Kidney tubule cell (primary cell): Measurements from ENCODE around the gene ARHGAP28.

Experiments used
- DNase-seq: peaks from one replicate; pipeline ENCODE4 v3.0.0-alpha.2; 2018; ENCODE audit warnings: low spot score

The ARHGAP28 gene

DNA sequence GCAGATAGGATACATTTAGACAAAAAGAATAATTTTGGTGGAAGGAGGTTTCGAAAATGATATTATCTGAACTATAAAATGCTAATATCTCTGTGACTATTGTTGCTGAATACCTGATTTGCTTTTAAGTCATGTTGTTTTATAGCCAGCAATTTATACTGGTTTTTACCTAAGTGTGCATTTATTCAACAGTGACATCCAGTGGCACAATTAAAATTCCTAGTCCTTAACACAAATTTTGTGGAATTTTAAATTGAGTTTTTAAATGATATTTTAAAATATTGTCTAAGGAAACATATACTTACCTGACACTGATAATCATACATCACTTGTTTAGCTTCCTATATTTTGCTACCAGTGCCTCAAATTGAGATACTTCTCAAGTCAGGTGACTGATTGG lies 144.8 kb downstream of the ARHGAP28 start:
- DNase-seq, result no peak

DNA sequence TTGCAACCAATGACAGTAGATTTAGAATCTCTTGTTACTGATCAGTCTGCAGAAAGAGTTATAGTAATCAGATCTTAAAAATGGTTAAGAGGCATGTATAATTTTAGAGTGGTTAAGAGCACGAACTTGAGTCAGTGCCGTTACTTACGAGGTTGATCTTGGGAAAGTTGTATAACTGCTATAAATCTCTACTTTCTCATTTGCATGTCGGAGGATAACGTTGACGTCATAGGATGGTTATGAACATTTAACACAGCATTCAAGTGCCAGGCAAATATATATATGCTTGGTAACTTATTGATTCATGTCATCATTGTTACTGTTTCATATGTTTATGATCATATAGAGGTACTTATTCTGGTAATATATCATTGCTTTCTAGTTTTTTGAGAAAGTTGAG lies 146.2 kb downstream of the ARHGAP28 start:
- DNase-seq, result no peak

DNA sequence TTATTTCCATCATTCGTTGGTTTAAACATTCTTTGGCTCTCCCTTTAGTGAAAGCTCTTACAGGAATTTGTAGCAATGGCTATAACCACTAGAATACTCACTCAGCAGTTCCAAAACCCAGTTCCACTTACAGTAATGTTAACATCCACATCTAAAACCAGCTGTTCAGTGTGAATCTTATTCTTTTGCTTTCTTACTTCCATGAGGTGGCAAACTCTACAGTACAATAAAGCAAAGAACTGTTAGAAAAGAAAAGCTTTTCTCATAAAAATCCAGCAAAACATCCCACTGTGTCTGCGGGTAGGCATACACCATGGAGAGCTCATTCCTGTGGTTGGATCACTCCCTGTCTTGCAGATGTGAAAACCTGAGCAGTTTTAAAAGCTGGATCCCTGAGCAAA lies 147.1 kb downstream of the ARHGAP28 start:
- DNase-seq, result no peak

DNA sequence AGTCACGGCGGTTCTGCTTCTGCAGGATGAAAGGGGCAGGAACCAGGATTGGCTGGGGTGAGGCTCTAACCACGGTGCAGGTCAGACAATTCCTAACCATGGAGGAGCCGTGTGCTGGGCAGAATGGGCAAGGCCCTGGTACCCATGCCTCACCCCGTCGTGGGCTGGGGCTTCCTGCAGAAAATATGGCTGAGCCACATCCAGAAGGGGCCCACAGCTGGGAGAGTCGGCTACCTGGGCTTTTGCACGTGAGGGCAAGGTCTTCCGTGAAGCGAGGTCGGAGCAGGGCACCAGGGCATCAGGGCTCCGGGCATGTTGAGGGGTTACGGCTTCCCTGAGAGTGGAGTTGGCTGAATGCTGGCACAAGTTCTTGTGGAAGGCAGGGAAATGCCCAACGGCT lies 147.8 kb downstream of the ARHGAP28 start:
- DNase-seq, result no peak

DNA sequence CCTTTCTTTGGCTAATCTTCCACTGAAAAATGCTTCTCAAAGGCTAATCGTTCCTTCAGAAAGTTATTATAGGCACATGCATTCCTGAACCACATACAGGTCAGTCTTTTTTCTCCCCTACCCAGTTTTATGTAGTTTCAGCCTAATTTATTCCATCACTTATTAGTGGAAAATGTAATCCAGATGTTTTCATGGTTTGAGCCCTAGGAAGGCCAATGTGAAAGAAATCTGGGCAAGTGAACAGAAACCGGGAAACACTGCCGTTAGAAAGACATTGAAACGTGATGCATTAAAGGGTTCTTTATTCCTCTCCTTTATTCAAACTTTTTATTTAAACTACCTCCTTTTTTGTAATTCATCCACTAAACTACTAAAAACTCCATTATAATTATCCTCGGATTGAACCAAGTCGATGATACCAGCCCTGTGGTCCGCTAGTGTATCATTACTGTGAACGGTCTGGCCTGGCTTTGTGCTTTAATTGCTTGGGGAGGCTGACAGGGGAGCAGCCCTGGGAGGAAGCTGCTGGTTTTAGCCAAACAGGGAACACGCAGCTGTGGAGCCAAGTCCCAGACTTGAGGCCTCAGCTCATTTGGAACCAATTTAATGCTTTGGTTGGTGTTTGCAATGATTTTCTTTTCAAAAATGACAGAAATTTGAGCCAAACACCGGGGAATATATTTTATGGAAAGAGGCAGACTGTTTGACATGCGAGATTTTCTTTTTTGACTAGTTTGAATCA lies 149.2 kb downstream of the ARHGAP28 start:
- no peak for DNase-seq

DNA sequence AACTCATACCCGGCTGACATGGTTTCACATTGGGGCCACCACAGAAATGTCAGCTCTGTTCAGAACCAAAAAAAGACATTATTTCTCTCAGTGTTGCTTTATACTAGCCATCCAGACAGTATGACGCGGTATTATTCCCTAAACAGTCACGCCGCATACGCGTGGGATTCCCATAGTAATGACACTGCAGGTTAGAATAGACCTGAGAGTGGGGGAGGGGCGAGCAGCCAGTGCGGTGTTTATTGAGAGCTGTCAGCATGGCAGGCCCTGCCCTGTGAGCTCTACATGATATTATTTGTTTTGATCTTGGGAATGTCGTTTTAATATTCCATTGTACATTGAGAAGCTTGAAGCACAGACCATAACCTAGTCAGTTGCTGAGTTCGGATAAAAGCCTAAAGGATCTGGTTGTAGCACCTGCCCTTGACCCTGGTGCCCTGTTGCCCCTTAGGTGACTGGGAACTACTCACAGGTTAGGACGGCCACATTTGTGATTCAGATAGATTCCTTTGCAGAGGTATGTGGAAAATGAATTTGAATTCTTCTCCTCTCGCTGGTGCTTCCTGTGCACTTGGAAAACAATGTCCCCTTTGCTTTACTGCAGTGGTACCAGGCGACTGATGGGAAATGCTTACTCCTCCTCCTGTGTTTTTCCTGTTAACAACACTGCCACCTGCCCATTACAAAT lies 150.1 kb downstream of the ARHGAP28 start:
- no peak for DNase-seq

DNA sequence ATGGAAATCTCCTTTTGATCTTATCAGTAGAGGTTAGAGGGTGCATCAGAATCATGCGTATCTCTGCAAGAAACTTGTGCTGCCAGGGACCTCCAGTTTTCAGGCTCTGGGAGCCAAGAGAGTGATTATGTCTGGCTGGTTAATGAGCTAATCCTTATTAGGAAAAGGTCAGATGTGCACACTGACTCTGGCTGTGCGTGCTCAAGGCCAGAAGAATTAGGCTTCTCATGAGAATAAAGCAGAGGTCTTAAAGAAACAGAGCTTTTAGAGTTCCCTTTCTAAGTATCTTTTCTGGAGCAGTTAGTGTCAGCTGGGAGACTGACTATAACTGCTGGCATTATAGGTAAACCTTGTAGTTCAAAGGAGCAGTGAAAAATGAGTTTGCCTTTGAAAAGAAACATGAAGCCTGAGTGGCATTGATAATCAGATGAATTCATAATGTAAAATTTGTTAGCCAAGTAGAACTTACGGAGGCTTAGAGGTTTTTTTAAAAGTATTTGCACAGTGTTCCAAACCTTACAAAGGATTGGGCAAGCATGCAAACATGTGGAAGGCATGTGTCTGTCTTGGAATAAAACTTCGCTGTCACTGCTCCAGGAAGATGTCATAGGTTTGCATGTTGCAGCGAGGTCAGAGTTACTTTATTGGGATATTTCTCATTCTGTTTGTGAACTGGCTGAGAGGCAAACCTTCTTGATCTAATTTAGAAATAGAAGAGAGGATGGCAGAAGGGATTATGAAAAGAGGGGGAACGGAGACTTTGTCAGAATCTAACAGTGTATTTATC lies 151.7 kb downstream of the ARHGAP28 start:
- DNase-seq, result no peak

DNA sequence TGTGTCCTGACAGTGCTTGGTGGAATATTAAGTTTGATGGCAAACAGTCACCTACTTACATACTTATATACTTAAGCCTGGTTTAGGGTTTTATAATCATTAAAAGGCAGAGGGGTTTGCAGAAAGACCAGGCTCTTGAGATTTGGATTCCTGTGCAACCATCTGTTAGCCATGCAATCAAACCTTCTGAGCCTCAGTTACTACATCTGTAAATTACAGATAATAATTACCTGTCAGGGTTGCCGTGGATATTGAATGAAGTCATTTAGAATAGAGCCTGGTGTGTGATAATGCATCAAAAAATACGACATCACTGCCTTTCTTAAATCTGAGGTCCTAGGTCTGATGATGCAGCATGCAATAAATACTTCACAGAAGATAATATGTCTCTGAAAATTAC lies 152.9 kb downstream of the ARHGAP28 start:
- no peak for DNase-seq

DNA sequence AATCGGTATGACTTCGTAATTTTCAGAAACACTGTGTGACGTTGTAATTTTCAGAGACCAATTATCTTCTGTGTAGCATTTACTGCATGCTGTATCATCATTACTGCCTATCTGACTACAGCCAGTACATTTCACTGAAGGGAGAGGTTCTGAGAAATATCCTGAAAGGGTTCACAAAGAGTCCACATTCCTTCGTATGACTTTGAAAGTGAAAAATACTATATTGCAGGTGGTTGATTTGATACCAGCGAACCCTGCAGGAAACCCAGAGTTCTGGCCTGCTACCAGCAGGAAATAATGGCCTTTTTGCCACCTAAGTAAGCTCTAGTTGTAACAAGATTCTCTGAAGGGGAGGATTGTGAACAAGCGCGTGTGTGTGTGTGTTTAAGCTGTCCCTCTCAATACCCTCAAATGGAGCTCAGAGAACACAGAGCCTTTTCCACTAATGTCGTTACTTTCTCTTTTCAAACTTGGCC lies 155.5 kb downstream of the ARHGAP28 start:
- no peak for DNase-seq

DNA sequence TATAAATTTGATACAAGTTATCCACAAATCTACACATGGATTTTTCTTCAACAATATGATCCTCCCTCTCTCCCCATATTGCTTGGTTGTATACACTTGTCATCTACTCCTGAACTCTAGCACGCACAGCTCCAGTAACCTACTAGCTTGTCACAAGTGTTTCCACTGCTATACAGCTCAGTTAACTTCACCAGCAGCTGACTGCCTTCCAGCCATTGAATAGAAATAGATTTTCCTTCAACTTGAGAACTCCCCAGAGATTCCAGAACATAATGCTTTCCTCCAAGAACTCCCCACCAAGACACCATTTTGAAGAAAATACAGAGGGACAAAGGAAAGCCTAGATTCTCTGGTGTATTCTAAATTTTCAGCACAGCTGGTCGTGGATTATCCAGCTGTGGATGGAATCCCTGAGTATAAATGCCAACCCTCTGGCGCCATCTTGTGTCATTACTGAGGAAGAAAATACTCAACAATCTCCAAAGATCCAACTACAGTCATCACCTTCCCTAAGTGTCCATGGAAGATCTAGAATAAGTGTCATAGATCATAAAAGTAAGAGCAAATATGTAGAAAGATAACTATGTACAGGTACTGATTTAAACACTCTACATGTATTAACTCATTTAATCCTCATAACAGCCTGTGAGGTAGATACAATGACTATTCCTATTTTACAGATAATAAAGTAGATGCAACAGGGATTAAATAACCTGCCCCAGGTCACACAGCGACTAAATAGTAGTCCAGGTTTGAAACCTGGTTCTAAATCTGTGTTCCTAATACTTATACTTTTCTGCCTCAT lies 156.7 kb downstream of the ARHGAP28 start:
- peak; percentile 57 for DNase-seq

DNA sequence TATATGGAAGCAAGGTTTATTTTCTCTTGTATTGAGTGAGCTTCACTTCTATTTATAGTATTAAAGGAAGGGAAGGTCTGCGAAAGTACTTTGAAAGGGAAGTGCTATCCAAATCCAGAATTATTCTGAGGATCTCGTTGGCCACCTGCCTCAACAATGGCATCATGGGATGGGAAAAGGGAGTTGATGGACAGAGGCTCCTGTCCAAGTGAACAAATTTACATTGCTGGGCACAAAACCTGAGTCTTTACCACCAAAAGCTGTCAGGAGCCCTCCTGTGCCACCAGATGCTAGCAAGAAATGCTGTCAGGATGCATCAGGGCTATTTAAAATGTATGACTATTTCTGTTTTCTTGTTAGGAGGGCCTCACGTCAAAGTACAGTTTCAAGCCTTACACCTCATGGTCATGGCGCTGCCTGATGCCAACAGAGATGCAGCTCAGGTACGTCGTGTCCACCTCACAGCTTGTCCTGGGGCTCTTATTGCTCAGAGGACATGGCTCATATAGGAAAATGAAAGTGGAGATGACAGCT lies 157.3 kb downstream of the ARHGAP28 start:
- no peak for DNase-seq

DNA sequence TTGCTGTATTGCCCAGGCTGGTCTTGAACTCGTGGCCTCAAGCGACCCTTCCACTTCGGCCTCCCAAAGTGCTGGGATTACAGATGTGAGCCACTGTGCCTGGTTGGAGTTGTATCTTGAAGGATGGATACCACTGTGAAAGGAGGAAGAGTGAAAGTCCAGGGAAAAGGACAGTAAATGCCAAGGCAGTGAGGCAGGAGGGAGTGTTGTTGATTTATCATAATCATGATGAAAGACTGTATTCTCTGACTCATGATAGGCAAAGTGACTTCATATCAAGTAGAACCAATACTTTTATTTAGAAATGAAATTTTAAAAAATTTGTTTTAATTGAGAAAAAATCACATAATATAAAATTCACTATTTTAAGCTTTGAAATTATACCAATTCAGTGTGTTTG lies 162.3 kb downstream of the ARHGAP28 start:
- DNase-seq, result peak; percentile 25

DNA sequence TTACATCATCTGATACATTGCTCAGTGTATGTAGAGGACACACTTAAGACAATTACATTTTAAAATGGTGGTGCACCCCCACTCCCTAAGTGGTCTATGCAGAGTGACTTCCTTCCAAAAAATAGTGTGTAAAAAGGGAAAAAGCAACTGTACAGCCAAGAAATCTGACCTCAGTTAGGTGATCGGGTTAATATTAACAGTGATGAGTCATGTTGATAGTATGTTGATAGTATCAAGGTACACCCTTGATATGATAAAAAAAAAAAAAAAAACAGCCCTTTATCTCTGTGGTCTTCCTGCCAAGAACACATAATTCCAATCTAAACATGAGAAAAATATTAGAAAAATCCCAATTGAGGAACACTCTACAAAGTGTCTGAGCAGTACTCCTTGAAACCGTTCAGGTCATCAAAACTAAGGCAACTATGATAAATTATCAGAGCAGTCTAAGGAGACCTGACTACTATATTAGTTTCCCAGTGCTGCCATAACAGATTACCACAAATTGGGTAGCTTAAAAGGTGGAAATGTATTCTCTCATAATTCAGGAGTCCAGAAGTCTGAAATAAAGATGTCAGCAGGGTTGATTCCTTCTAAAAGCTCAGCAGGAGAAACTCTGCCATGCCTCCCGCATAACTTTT lies 171.9 kb downstream of the ARHGAP28 start:
- peak; percentile 48 for DNase-seq

DNA sequence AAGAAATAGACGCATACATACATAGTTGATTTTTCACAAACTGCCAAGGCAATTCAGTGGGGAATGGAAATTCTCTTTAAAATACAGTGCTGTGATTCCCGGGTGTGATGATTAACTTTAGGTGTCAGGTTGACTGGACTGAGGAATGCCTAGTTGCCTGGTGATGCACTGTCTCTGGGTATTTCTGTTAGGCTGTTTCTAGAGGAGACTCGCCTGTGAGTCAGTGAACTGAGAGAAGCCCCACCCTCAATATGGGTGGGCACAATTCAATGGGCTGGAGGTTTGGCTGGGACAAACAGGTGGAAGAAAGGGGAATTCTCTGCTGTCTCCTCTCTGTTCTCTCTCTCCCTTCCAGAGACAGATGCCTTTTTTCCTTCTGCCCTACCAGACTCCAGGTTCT lies 187.6 kb downstream of the ARHGAP28 start:
- peak; percentile 95 for DNase-seq

DNA sequence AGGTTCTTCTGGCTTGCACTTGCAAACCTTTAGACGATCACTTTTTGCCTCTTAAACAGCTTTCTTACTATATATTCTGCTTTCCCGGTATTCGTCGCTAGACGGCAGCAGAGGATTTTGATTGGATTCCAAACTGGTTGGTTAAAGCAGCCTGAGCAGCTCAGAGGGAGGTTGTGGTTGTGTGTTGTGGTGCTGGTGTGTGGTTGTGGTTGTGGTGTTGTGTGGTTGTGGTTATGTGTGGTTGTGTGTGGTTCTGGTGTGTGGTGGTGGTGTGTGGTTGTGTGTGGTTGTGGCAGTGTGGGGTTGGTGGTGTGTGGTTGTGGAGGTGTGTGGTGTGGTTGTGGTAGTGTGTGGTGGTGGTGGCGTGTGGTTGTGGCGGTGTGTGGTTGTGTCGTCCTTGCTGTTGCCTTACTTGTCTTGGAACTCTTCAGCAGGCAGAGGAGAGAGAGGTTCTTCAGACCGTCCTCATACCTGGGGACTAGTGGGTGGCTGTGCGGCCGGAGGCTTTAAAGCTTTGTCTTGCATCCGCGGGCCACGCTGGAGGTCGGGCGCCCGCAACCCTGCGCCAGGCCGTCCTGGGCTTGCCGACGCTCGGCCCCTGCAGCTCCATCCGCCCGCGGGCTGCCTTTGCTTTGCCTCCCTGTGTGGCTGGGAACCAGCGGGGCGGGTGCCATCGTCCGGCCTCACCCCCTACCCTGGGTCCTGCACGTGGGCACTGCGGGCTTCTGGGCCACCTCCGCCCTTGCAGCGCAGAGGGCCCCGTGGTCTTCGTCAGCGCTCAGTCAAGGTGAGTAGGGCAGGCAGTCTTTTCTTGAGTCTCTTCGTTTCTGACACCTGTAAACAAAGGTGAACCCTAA lies 190.8 kb downstream of the ARHGAP28 start:
- DNase-seq, result peak; percentile 84

DNA sequence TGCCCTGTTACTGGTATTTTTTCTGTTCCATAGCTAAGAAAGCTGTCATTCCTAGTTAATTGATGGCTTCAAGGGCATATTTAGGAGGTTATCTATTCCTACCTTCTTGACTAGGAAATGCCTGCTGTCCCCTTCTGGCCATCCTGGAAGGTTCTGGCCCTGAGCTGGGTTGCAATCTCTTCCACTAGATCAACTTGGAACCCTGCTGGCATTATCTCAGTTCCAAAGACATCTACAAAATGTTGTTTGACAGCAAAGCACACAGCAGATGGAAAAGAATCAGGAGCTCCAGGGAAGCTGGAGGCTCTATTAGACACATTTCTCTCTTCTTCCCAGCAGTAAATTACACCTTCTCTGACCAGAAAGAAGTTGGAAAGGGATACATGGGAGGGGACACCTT lies 192.1 kb downstream of the ARHGAP28 start:
- DNase-seq, result no peak

DNA sequence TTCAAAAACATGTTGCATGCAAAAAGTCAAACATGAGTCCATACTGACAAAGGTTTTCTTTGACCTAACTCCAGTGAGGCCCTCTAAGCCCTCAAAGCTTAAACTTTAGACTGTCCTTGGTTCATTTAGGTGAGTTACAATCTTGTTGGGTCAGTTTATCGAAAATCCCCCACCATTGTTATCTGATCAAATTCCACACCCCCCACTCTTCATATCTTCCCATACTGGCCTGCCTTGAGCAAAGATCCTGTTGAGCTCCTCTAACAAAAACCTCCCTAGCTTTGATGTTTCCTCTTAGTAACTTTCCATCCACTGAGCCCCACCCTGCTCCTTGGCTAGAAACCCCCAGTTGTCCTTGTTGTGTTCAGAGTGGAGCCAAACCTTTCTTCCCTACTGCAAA lies 193.7 kb downstream of the ARHGAP28 start:
- no peak for DNase-seq

DNA sequence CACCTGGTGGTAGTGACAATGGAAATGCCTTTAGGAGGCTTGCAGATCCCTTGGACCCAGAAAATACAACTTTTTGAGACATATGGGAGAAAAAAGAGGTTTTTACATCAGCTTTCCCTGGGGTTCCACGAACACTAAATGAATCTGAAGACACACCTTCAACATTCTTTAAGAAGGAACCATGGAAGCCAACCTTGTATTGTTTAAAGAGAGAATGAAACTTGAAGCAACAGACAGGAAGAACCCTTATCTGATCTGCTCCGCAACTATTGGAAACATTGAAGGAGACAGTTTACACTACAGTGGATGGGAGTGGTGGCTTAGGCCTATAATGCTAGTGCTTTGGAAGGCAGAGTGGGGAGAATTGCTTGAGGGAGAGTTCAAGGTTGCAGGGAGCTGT lies 197.6 kb downstream of the ARHGAP28 start:
- DNase-seq, result no peak

DNA sequence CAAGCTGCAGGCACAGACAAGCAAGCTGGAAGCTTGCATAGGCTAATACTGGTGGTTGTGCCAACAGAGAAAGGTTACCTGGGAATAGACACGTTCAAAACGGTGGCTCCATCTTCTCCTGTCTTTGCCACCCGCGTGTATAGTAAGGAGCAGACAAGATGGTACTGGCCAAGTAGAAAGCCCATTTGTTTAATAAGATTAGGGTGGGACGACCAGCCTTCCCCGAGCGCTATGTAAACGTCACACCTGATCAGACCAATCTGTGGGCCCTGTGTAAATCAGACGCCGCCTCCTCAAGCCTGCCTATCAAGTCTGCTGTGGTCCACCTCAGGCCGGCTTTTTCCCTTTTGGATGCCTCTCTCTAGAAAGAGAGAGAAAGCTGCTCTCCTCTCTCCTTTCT lies 198.8 kb downstream of the ARHGAP28 start:
- DNase-seq, result no peak

DNA sequence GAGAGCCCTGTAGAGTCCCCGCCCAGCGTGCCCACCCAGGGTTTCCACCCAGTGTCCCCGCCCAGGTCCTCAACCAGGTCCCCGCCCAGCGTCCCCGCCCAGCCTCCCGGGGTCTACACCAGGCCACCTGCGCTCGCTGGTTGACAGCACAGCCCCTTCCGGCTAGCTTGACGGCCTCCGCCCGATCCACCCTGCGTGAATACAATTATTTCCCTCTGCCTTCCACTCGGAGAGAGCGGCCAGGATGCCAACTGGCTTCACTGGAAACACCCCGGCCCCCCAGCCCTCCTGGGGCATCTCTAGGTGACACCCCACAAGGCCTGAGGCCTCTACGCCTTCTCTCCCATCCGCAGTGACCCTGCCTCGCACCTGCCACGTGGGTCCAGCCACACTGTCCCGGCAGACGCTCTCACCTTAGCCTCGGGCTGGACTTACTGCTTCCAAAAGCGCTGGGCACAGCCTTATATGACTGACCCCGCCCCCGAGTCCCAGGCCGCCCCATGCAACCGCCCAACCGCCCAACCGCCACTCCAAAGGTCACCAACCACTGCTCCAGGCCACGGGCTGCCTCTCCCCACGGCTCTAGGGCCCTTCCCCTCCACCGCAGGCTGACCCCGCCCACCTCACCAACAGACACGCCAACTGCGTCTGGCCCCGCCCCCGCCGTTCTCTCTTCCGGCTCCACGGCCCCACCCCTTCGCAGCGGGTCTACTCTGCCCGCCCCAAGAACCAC lies 200.0 kb downstream of the ARHGAP28 start:
- no peak for DNase-seq
